ENCODE results near the gene UMAD1.

DNA sequence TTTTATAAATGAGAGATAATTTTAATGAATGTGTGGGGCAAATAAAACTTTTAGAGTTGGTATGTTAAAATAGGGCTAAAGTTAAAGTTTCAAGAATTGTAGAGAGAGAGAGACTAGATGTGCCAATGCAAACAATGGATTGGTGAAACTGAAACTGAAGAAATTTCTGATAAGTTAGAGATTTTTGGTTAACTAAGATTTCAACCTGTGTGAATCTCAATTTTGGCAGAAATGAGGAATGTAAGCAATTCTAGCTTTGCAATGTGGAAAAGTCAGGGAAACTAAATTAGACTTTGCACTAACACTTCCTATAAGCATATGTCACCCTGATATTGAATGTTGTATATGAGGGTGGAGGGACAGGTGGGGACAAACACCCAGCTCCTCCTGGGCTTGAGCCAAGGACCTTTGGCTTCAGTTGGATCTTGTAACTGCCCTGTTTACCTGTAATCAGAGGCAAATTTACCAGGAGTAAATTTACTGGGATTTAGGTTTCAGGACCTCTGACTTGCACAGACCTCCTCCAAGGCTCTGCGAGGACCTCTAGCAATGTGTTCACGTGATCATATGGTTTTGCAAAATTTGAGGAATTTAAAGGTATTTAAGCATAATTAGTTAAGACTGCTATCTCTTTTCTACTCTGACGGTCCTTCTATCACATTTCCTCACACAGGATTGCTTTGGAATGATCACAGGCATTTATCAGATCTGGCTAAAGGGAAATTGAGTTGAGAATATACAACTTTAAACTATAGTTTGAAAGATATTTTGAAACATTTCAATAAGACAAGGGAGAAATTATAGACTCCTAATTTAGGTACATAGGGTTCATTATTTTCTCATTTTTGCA lies 110.9 kb downstream of the UMAD1 start:
- TF ChIP-seq CTCF (IDR thresholded peaks at IDR 0.05): no peak
- TF ChIP-seq POLR2A (IDR thresholded peaks at IDR 0.05): no peak
- no peak for TF ChIP-seq POLR2AphosphoS5 (IDR thresholded peaks at IDR 0.05)
